ENCODE measurements around the gene KRABD2.

The KRABD2 gene

DNA sequence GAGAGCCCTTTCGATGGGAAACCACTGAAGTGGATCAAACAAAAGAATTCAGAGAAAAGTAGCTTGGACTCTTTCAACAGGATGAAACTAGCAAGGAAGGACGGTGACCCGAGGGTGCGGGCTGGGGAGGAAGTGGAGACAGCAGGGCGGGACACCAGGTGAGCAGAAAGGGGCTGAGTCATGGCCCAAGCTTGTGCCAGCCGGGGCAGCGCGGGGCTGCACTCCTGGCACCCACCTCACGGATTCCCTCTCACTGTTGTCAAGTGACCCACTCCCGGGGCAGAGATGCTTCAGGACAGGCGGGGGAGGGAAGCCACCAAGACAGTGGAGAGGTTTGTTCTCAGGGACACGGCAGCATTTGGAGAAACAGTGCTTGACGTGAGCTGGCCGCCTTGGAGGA, 31.9 kb upstream of the KRABD2 start:
- no peaks in the 10 kb centered on the region for H3K9me3 Mint-ChIP-seq
- H2BK12ac ChIP-seq (ENCODE audit: insufficient read length, low read depth, low read length): no peak overlapping the region
- no peak overlapping the region for H4K8ac ChIP-seq (replicated peaks; ENCODE audit: insufficient read length, low read depth, low read length)
- H2AFZ ChIP-seq (ENCODE audit: low read length): no peak overlapping the region
- no peak overlapping the region for H2AK5ac ChIP-seq (ENCODE audit: insufficient read length, low read length)
- H3K23me2 ChIP-seq (ENCODE audit: insufficient read length, low read depth, low read length, poor library complexity, severe bottlenecking): no peaks in the 10 kb centered on the region
- H3K27me3 Mint-ChIP-seq (ENCODE audit: low read depth): peaks cover 2% of the 10 kb centered on the region; the same call in 1 of the 2 replicates
- no peak overlapping the region for H4K5ac ChIP-seq (ENCODE audit: insufficient read length, low read depth, low read length)
- no peak overlapping the region for H3K4ac ChIP-seq (ENCODE audit: low read depth, low read length)
- H3T11ph ChIP-seq (ENCODE audit: low read length): no peak overlapping the region
- no peaks in the 10 kb centered on the region for H3K36me3 Mint-ChIP-seq (ENCODE audit: insufficient read depth in 1 of 3, low read depth in 3 of 3)
- no peaks in the 10 kb centered on the region for H3K9me3 ChIP-seq (ENCODE audit: control insufficient read depth, low read depth, low read length)
- no peak overlapping the region for H3K4me3 Mint-ChIP-seq
- no peak overlapping the region for H3K23ac ChIP-seq (ENCODE audit: insufficient read length, low read depth, low read length)
- H3K27me3 ChIP-seq (ENCODE audit: insufficient read depth, low read length): no peaks in the 10 kb centered on the region
- H3K27ac Mint-ChIP-seq: peak overlapping the region in 2 of 3 experiments; percentile 39 to 59; a peak in 4 of 7 replicates
- H2BK5ac ChIP-seq (ENCODE audit: insufficient read length, low read length): no peak overlapping the region
- H3K4me2 ChIP-seq (ENCODE audit: insufficient read depth, insufficient read length, low read length): no peak overlapping the region
- no peaks in the 10 kb centered on the region for H3K79me2 ChIP-seq (ENCODE audit: insufficient read depth, low read length)
- no peak overlapping the region for H2BK15ac ChIP-seq (ENCODE audit: low read depth, low read length)
- peaks cover 14 to 15% of the 10 kb centered on the region in 2 experiments for H3K4me1 Mint-ChIP-seq
- no CpG with 5 or more reads among the region's 14 CpGs for WGBS (ENCODE audit: extremely low coverage, insufficient read length, low lambda C conversion rate)
- H3K56ac ChIP-seq (ENCODE audit: insufficient read length, low read depth, low read length): no peak overlapping the region
- H4K91ac ChIP-seq (ENCODE audit: insufficient read length, low read depth, low read length): no peak overlapping the region
- no peaks in the 10 kb centered on the region for H3K79me1 ChIP-seq (ENCODE audit: insufficient read depth, low read depth, low read length, poor library complexity, severe bottlenecking)
- H3K4me1 ChIP-seq (ENCODE audit: insufficient read depth, low read length): no peaks in the 10 kb centered on the region
- DNase-seq: peak; percentile 79
- H3K14ac ChIP-seq (ENCODE audit: insufficient read depth, low read length): no peak overlapping the region
- no peaks in the 10 kb centered on the region for H4K20me1 ChIP-seq (ENCODE audit: control insufficient read depth, insufficient read depth, insufficient read length)
- H3K9ac ChIP-seq (ENCODE audit: extremely low read depth, insufficient read length, low read length): no peak overlapping the region
- H2BK120ac ChIP-seq (ENCODE audit: low read depth, low read length, poor library complexity, severe bottlenecking): no peak overlapping the region
- H3K18ac ChIP-seq (ENCODE audit: insufficient read length, low read depth, low read length): no peak overlapping the region
- no peak overlapping the region for H3K27ac ChIP-seq (ENCODE audit: insufficient read length, low read depth, low read length)
- H2BK20ac ChIP-seq (ENCODE audit: low read depth, low read length, poor library complexity, severe bottlenecking): no peak overlapping the region
- TF ChIP-seq, protein P1, sequence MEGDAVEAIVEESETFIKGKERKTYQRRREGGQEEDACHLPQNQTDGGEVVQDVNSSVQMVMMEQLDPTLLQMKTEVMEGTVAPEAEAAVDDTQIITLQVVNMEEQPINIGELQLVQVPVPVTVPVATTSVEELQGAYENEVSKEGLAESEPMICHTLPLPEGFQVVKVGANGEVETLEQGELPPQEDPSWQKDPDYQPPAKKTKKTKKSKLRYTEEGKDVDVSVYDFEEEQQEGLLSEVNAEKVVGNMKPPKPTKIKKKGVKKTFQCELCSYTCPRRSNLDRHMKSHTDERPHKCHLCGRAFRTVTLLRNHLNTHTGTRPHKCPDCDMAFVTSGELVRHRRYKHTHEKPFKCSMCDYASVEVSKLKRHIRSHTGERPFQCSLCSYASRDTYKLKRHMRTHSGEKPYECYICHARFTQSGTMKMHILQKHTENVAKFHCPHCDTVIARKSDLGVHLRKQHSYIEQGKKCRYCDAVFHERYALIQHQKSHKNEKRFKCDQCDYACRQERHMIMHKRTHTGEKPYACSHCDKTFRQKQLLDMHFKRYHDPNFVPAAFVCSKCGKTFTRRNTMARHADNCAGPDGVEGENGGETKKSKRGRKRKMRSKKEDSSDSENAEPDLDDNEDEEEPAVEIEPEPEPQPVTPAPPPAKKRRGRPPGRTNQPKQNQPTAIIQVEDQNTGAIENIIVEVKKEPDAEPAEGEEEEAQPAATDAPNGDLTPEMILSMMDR (conservative IDR thresholded peaks at IDR 0.05): no peak

Measured in H9 (cell line).